ELR (cell line): Measurements from ENCODE around the gene FTO.

Experiments
- DNase-seq: peaks from one replicate; pipeline ENCODE4 v3.0.0-alpha.2; 2015; ENCODE audit warnings: low read depth

FTO gene

DNA sequence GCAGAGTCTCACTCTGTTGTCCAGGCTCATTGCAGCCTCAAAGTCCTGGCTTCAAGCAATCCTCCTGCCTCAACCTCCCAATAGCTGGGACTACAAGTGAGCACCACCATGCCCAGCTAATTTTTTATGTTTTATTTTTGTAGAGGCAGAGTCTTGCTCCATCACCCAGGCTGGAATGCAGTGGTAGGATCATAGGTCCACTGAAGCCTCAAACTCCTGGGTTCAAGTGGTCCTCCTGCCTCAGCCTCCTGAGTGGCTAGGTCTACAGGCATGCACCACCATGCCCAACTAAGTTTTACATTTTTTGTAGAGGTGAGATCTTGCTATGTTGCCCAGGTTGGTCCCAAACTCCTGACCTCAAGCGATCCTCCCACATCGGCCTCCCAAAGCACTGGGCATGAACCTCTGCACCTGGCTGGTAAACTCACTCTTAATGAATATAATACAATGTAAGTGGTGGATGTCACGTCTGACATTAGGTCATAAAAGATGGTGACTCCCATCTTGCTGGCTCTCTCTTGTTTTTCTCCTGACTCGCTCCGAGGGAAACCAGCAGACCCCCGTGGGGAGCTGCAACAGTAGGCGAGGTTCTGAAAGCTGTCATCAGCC lies 456.4 kb downstream of the FTO start:
- no peak for DNase-seq

DNA sequence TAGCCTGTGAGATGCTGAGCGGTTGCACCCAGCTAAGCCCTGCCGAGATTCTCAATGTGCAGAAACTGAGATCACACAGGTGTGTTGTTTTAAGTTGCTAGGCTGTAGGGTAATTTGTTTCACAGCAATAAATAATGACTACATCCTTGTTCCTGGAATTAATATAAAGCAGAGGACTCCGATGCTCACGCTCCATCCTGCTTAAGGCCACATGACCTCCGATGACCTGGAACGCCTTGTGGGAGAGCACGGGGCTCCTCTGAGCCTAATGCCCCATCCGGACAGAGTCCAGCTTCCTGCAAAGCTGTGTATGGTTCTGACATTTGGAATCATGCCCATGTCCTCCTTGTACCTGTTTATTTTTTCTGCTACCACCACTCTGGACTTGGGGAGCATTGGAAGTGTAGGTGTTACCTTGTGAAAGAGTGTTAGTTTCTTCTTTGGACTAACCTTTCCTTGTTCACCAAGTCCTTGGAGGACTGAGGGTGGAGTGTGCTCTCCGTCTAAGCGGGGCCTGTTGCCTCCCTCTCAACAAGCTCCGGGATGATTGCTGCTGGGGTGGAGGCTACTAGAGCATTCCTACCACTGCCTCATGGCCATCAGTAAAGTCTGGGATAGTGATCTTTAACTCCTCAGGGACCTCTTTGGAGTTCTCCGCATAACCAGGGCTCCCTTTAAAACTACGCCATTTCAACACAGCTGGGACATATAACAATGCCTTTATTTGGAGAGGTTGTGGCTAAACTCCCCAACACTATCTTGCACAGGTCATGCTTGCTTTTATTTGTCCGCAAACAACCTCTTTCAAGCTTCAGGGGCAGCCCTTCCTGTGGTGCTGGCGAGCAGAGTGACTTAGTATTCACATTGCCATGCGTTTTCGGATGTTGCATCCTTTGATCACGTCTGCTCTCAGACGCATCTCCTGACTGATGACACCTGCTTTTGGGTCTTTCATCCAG lies 457.3 kb downstream of the FTO start:
- no peak for DNase-seq

DNA sequence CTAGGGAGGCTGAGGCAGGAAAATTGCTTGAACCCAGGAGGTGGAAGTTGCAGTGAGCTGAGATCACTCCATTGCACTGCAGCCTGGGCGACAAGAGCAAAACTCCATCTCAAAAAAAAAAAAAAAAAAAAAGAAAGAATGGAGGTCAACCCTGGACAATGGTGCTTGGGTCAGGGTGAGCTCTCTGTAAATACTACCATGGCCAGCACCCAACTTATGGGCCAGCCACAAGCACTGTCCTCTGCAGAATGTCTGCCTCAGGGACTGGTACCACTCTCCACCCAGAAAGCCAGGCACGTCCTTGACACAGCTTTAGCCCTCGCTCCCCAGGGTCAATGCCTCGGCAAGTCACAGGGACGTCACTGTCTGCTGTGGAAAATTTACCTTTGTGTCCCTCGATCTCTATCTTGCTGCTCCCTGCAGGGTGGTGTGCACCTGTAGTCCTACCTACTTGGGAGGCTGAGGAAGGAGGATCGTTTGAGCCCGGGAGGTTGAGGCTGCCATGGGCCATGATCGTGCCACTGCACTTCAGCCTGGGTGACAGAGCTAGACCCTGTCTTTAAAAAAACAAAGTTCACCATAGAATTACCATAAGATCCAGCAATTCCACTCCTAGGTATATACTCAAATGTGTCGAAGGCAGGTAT lies 459.4 kb downstream of the FTO start:
- no peak for DNase-seq

GRCh38 chr16:54164789-54165173 lies 460.8 kb downstream of the FTO start:
- DNase-seq = no peak

DNA sequence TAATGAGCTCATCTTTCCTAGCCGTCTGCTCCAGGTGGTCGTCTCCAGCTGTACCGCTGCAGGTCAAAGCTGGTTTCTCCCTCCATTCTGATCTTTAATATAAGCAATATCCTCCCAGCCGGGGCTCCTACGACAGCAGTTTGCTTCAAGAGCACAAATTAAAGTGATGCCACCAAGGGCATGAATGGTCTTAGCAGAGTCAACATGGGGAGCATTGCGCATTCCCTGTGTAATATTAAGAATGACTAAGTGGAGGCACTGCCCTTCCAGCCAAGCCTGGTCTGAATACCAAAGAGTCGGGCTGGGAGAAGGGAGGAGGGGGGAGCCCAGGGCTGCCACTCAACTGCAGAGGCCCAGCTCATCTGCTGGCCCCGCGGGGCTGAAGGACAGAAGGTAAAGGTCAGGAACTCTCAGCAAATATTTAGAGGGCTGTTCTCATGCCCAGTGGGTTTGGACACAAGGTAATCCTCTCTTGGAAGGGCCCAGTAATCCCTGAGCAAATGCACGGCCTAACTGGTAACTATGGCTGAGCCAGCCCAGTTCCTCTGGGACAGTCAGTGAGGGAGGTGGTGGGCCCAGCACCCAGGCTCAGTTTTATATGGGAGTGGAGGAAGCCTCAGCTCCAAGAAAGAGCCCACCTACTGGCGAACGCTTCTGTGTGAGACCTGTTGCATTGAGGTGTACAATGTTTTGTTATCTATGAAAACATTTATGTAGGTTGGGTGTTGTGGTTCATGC lies 461.4 kb downstream of the FTO start:
- DNase-seq = no peak

- DNase-seq = no peak
These were observed 462.2 kb downstream of the FTO start for GRCh38 chr16:54165912-54166865.

DNA sequence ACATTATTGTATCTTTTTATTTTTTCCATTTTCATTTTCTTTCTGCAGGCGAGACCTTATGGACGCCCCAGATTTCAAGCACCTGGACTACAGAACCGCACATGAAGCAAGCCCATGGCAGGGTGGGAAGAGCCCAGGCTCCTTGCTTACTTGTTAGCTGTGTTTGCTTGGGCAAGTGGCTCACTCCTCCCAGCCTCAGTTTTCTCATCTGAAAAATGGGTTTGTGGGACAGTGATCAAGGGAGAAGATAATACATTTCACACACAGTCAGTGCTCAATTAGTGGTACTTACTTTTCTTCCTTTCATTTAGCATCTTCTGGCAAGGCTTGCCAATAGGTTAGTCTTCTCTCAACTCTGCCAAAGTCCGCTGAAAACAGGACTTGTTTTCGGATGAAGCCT lies 465.2 kb downstream of the FTO start:
- DNase-seq = no peak

GRCh38 chr16:54171626-54172537 lies 467.9 kb downstream of the FTO start:
- no peak for DNase-seq

- DNase-seq = no peak
These were observed 469.5 kb downstream of the FTO start for GRCh38 chr16:54173490-54173889.

GRCh38 chr16:54174201-54174600 lies 470.2 kb downstream of the FTO start:
- DNase-seq = no peak

DNA sequence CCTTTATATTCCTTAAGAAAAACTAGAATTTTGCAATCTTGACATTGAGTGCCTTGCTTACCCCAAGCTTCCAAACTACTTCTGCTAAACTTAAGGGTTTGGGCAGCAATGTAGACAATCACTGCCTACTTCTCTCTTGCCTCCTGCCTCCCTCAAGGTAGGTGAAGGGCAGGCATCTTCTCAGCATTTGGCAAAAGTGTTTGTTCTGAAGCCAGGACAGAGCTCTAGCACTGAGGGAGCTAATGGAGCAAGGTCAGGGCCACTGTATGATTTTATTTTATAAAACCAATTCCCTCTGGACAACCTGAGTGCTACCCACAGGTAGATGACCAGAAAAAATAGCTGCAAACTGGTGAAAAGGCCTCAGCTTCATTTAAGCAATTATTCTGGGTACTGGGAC lies 470.8 kb downstream of the FTO start:
- DNase-seq = no peak

DNA sequence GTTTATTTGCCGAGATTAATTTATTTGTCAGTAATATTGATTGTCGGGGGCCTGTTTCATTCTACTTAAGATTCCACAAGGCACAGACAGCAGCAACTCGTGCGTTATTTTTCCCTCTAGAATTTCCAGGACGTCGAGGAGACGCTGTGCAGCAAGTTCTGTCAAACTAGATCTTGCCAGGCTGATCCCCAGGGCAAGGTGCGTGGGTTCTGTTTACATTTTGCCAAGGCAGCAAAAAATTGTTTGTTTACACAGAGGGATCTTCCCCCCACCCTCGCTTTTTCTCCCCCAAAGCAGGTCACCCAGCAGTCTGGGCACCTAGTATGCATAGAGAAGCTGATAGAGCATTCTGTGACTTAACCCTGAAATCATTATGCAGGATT lies 471.2 kb downstream of the FTO start:
- DNase-seq = no peak

DNA sequence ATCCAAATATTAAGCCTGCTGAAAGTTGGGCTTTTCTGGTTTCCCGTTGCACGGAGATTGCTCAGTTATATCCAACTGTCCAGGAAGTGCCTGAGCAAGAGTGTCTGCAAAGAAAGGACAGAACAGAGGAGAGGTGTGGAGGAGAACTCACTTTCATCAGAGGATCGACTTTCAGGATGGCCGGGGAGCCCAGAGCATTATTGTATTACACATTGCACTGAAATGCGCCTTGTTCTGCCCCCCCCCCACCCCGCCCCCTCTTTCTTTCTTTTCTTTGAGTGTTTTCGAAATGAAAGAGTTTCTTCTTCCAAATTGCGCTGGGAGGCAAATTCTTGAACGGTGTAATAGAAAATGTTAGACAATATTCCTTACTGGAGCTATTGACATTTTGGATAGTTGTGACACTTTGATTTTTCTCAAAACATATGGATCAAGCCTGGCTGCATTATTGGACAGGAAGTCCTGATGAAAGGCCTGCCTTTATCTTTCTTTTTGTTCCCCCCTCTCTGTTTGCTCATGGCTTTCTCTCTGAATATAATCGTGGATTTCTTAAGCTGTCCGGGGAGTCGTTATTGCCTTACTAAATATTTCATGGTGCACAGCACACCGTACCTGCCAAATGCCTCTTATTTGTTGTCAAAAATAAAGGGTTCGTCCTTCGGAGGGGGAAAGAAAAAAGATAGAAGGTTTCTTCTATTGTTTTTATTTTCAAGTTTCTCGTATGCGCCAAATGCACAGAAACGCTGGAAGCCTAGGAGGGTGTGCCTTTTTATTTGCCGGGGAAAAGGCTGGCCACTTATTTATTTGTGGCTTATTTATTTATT lies 471.8 kb downstream of the FTO start:
- no peak for DNase-seq

- no peak for DNase-seq
These were observed 472.5 kb downstream of the FTO start for GRCh38 chr16:54176376-54176901.

DNA sequence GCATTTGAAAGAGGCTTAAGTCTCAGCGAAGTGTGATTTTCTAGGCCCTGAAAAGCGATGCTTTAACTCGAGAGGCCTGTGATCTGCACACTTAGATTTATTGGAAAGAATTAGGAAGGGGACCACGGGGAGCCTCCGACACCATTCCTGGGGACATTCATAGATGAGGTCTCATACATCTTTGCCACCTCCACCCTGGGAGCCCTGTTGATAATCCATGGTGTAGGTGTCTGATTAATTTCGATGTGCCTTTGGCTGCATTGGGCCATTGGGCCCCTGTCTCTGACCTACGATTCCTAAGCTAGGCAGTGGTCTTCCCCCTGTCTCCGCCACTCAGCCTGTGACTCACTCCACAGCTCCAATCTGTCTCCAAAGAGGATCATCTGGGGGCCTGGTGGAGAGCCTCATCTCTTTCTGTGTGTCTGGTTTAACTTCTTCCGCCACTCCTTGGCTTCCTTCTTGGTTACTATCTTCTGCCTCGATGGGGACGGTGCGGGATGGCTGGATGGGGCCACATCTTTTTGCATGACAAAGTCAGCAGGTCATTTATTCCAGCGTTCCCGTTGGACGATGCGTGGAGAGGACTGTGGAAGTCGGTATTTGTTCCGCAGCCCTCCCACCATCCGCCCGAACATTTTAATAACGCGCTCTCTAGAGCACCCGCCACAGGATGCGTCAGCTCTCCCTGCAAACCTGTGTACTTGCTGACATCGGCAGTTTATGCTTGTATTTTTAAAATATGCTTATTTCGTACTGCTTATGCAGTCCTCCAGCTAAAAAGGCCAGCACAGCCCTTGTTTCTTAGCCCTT lies 473.3 kb downstream of the FTO start:
- DNase-seq = no peak

DNA sequence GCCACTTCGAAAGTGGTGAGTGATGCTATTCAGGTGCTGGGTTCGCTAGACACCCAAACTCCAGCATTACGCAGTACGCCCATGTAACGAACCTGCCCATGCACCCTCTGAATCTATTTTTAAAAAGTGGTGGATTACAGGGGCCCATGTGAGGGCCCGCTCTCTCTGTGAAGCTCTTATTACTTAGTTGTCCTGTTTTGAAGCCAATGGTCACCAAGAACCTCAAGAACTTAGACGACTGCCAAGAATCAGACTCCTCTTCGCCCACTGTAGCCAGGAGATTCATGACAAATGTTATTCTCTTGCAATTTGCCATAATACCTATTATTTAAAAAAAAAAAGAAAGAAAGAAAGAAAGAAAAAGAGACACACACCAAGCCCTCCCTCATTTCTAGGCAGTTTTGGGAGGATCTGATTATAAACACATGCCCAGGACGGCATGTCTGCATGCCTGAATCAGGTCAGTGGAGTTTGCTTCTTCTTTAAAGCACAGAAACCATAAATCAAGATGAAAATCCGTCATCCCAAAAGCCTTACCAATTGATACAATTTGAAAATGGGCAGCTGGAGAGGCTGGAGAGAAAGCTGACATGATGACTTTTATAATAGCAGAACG lies 474.0 kb downstream of the FTO start:
- no peak for DNase-seq

GRCh38 chr16:54178478-54178976 lies 474.6 kb downstream of the FTO start:
- no peak for DNase-seq
